ENCODE data around the gene GPR42. TPM values are rescaled to one million over a fixed set of nuclear protein-coding genes. Genes with fewer than 3 reads are reported as not detected.

The GPR42 gene
- total and polyA plus RNA-seq, 2 experiments from 2014 or later, result 0.33 TPM; not detected in 1

DNA sequence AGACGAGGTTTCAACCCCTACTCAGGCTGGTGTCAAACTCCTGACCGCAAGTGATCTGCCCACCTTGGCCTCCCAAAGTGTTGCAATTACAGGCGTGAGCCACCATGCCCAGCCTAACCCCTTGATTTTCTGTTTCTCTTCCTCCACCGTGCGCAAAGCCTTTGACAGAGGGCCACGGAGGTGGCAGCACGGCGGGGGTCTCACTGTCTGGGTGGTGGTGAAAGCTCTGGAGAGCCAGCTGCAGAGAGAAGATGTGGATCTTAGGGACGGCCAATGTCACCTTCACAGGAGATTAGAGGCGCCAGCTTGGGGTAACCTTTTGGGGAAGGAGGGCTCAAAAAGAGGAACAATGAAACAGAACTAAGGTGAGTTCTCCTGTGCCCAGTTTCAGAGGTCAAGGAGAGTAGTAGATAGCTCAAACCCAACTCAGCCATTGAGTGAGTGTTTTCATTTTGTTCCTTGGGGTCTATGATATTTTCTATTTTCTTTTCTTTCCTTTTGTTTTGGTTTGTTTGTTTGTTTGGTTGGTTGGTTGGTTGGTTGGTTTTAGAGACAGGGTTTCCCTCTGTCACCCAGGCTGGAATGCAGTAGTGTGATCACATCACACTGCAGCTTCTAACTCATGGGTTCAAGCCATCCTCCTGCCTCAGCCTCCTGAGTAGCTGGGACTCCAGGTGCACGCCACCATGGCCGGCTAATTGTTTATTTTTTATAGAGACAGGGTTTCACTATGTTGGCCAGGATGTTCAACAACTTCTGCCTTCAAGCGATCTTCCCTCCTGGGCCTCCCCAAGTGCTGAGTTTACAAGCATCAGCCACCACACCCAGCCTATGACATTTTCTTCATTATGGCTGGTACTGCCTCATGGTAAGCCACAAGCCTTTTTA, 37.7 kb downstream of the GPR42 start:
- Histone ChIP-seq H3K9me3 (ENCODE audit: low read depth) (no peaks in the 10 kb centered on the region), H3K27me3 (no peaks in the 10 kb centered on the region), H3K4me1 (ENCODE audit: low read depth) (peaks cover 3% of the 10 kb centered on the region), H3K36me3 (no peaks in the 10 kb centered on the region), H3K27ac (no peak overlapping the region), H3K4me3 (no peak overlapping the region)
- DNase-seq (ENCODE audit: low read depth in 1 of 2, low spot score in 1 of 2), result no peak
- TF ChIP-seq, protein P1, sequence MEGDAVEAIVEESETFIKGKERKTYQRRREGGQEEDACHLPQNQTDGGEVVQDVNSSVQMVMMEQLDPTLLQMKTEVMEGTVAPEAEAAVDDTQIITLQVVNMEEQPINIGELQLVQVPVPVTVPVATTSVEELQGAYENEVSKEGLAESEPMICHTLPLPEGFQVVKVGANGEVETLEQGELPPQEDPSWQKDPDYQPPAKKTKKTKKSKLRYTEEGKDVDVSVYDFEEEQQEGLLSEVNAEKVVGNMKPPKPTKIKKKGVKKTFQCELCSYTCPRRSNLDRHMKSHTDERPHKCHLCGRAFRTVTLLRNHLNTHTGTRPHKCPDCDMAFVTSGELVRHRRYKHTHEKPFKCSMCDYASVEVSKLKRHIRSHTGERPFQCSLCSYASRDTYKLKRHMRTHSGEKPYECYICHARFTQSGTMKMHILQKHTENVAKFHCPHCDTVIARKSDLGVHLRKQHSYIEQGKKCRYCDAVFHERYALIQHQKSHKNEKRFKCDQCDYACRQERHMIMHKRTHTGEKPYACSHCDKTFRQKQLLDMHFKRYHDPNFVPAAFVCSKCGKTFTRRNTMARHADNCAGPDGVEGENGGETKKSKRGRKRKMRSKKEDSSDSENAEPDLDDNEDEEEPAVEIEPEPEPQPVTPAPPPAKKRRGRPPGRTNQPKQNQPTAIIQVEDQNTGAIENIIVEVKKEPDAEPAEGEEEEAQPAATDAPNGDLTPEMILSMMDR (IDR thresholded peaks at IDR 0.05; ENCODE audit: low read depth, low read length), result no peak

DNA sequence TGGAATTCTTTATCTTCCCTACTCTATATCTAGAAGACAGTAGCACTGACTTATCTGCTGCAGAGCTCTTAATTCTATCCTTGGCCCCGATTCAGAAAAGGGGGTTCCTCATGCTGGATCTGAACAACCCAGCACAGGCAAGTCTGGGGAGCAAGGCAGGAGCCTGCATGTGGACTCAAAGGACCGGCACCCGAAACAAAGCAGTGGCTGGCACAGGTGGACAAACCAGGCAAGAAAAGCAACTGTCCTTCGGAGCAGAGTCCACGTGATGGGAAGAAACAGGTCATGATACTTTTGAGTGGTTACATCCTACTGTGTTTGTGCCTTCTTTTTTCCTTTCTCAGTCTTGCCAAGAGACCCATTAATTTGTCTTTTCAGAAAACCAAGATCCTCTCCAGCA, 38.3 kb downstream of the GPR42 start:
- H3K36me3 ChIP-seq, result no peaks in the 10 kb centered on the region
- TF ChIP-seq, protein P1 (IDR thresholded peaks at IDR 0.05; ENCODE audit: low read depth, low read length), result no peak
- no peak overlapping the region for H3K4me3 ChIP-seq

DNA sequence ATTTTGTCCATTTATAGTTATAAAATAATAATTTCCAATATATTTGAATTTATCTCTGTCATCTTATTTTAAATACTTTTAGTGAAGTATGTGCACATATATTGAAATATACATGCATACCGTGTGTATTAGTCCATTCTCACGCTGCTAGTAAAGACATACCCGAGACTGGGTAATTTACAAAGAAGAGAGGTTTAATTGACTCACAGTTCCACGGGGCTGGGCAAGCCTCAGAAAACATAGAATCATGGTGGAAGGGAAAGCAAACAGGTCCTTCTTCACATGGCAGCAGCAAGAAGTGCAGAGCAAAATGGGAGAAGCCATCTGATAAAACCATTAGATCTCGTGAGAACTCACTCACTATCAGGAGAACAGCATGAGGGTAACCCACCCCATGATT, 39.6 kb downstream of the GPR42 start:
- TF ChIP-seq, protein P1 (IDR thresholded peaks at IDR 0.05; ENCODE audit: low read depth, low read length), result no peak
- DNase-seq (ENCODE audit: low read depth in 1 of 2, low spot score in 1 of 2), result no peak
- Histone ChIP-seq H3K27ac (no peak overlapping the region), H3K9me3 (ENCODE audit: low read depth) (no peaks in the 10 kb centered on the region), H3K4me1 (ENCODE audit: low read depth) (no peaks in the 10 kb centered on the region), H3K27me3 (peaks cover 5% of the 10 kb centered on the region), H3K36me3 (no peaks in the 10 kb centered on the region), H3K4me3 (no peak overlapping the region)

More for the DNA sequence above, 38.3 kb downstream of the GPR42 start:
- DNase-seq (ENCODE audit: low read depth in 1 of 2, low spot score in 1 of 2), result no peak
- peaks cover 5% of the 10 kb centered on the region for H3K27me3 ChIP-seq
- no peaks in the 10 kb centered on the region for H3K4me1 ChIP-seq (ENCODE audit: low read depth)
- no peak overlapping the region for H3K27ac ChIP-seq
- H3K9me3 ChIP-seq (ENCODE audit: low read depth), result no peaks in the 10 kb centered on the region

GRCh38 chr19:35414442-35414841, 43.6 kb downstream of the GPR42 start:
- Histone ChIP-seq H3K4me1 (ENCODE audit: low read depth) (no peaks in the 10 kb centered on the region), H3K4me3 (no peak overlapping the region), H3K36me3 (no peaks in the 10 kb centered on the region), H3K27ac (no peak overlapping the region), H3K9me3 (ENCODE audit: low read depth) (no peaks in the 10 kb centered on the region), H3K27me3 (peaks cover 13% of the 10 kb centered on the region)
- TF ChIP-seq, protein P1 (IDR thresholded peaks at IDR 0.05; ENCODE audit: low read depth, low read length), result no peak
- DNase-seq (ENCODE audit: low read depth in 1 of 2, low spot score in 1 of 2), result no peak

DNA sequence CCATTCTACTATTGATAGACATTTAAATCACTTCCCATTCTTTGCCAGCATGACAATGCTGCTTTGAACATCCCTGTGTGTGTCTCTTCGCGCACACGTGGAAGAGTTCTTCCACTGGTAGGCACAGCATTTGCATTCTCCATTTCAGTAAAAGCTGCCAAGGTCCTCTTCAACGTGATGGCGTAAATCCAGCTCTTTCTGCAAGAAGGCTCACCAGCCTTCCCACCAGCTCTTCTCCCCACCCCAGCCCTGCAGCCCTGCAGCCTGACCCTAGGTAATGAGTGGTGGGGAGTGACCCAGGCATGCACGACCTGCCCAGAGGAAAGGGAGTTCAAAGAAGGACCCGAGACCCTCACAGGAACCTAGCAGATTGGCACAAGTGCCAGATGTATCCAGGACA, 45.5 kb downstream of the GPR42 start:
- Histone ChIP-seq H3K4me1 (ENCODE audit: low read depth) (no peaks in the 10 kb centered on the region), H3K4me3 (no peak overlapping the region), H3K27me3 (peaks cover 13% of the 10 kb centered on the region), H3K27ac (no peak overlapping the region), H3K9me3 (ENCODE audit: low read depth) (no peaks in the 10 kb centered on the region), H3K36me3 (no peaks in the 10 kb centered on the region)
- DNase-seq (ENCODE audit: low read depth in 1 of 2, low spot score in 1 of 2), result no peak
- TF ChIP-seq, protein P1 (IDR thresholded peaks at IDR 0.05; ENCODE audit: low read depth, low read length), result no peak

All from cardiac muscle cell (in vitro differentiated cells and primary cell).